GM18520 (cell line): ENCODE measurements around the gene PEX19.
"Not testable (repeated sequence)": the region's sequence is repeated elsewhere in the genome, so short reads cannot be mapped to it uniquely, and the experiment has no call there.

ENCODE experiments used
- ATAC-seq: cut with Tn5 transposase; IDR thresholded peaks from one replicate; pipeline ENCODE4 v1.9.1; 2021; ENCODE audit not compliant: unreplicated experiment

Gene PEX19, protein sequence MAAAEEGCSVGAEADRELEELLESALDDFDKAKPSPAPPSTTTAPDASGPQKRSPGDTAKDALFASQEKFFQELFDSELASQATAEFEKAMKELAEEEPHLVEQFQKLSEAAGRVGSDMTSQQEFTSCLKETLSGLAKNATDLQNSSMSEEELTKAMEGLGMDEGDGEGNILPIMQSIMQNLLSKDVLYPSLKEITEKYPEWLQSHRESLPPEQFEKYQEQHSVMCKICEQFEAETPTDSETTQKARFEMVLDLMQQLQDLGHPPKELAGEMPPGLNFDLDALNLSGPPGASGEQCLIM

DNA sequence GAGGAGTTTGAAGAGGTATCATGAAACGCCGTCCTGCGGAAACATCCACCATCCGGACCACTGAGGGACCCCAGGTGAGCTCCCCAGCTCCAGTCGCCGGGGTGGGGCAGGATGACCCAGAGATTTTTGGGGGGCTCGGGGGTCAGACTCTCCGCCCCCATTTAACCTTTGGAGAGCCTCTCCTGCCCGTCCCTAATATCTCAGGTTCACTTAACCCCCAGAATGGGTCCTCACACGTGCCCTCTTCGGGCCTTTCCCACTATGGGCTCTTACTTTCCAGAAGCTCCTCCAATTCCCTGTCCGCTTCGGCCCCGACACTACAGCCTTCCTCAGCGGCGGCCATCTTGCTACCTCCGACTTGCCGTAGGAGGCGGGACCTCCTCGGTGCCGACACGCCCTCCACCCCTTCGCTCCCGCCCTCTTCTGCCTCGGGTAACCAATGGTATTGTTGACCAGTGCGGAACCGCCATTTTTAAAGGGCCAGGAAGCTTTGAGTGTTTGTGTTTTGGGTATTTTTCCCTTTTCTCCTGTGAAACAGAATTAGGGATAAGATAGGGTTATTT lies at the start of gene PEX19:
TSS of gene PEX19 (minus strand) at position 352 of the 563 bp plus-strand sequence. CDS start at position 343, 9 bp downstream.
- peak; percentile 86 for ATAC-seq

DNA sequence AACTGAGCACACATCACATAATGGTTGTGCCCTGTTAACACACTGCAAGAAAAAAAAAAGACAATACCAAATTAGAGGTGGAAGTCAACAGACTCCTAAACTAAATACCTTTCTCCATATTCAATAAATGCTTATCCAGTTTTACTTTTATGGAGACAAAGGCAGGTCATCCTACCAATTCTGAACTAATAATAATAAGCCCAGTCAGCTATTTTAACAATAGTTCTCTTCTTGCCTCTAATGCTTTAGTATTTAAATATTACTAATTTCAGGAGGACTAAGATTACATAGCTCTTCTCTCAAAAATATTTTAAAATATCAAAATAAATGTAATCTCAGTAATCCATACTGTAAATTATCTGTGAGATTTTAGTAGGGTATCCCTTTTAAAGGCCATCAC lies 47.6 kb upstream of the PEX19 start:
- ATAC-seq: no peak

DNA sequence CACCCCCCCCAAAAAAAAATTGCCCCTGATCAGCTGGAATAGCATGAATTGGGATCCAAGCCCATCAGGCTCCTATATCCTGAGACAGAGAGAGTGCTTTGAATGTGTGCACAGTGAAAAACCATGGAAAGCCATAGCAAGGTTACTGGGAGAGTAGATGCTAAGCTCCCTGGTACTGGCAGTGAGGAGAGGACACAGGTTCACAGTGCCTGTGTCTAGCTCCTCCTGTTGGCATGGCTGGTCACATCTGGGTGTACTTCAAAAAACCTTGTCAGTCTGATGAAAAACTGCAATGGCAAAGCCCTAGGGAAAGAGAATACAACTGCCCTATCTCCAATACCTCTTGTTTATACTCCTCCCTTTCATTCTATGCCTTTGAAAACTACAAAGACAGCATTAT lies 45.2 kb upstream of the PEX19 start:
- ATAC-seq: no peak

DNA sequence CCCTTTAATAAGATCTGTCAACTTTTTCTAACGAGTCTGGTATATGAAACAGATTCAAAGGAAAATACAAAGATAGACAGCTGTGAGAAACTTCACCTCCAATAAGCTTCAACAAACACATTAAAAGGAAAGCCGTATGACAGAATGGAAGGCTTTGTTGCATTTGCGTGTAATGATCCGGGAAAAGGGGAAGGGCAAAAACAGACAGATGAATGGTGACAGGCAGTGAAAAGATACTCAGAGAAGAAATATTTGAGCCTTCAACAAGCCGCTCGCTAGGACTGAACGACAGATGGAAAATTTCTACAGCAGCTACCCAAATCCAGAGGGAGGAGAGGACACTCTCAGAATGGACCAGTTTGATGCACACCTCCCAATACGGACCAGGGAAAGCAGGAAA lies 43.3 kb upstream of the PEX19 start:
- ATAC-seq: no peak

DNA sequence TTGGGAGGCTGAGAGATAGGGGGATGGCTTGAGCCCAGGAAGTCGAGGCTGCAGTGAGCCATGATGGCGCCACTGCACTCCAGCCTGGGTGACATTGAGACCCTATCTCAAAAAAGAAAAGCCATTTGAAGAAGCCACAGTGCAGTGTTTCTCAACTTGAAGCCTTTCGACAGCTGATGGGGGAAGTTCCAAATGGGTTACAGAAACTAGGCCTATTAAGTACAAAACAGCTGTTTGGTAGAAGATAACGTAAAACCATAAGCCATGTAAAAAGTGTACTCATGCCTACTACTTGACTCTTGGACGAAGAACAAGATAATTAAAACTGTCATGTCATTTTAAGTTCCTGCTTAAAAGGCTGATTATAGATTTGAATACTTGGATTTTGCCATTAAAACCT lies 41.5 kb upstream of the PEX19 start:
- ATAC-seq: no peak

DNA sequence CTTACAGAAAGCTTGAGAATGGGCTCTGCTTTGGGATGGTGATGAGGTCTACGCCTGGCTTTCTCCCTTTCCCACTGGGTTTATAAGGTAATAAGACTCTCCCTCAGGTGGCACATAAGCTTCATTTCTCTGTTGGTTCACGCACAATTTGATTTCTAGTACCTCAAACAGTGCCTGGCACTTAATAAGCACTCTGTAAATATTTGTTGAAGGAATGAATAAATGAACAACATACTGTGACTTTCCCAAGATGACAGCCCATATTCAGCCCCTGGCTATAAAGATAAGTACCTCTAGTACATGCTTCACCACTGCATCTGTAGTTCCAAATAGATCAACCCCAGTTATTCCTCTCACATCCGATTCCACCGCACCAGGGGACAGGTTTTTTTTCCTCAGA lies 40.3 kb upstream of the PEX19 start:
- no peak for ATAC-seq

DNA sequence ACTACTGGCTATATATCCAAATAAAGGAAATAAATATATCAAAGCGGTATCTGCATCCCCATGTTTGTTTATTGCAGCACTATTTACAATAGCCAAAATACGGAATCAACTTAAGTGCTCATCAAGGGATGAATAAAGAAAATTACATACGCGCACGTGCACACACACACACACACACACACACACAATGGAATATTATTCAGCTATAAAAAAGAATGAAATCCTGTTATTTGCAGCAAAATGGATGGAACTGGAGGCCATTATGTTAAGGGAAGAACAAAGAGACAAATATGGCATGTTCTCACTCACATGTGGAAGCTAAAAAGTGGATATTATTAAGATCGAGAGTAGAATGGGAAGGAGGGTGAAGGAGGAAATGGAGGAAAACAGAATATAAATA lies 37.9 kb upstream of the PEX19 start:
- ATAC-seq: no peak

DNA sequence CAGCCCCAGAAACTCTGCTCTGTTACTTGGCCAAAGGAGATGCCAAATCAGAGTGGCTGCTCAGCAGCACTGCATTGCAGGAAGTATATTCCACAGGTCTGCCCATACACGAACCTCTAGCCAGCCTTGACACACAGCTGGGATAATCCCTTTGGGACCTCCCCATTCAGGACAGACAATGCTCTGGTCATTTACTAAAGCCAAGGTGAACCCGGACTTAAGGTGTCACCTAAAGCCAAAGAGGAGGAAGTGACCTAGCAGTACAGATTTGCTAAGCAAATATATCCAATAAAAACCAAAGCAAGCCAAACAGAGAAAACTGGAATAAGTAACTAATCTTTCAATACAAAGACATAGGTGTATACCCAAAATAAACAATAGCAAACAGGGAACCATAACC lies 30.4 kb upstream of the PEX19 start:
- ATAC-seq: no peak

DNA sequence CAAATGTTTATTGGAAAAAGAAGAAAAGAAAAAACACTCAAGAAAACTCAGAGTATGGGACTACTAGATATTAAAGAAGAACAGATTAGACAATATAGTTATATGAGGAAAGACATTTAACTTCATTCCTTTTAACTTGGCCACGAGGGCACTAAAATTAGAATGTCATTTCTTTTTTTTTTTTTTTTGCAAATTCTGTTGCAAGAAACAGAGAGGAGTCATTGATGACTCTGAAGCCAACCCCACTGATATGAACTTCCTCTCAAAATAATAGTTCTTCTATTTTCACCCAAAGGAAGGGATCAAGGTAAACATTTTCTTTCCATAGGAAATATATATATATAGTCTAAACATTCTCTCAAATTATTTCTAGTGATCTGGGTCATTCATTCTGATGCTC lies 24.6 kb upstream of the PEX19 start:
- no peak for ATAC-seq

DNA sequence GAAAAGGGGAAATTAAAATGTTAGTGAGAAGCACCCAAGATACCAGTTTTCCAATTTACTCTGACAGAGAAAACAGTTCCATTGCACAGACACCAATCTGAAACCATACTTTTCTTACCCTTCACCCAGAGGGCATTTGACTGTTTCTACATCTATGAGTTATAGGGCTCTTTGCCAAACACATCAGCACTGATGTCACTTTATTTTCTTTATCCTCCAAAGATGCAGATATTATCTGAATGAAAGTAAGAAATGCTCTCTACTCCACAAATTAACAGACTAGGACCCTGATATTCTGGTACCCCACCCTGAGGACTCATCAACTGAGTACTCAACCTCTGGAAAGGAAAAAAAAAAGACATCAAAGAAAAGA lies 24.2 kb upstream of the PEX19 start:
- no peak for ATAC-seq

DNA sequence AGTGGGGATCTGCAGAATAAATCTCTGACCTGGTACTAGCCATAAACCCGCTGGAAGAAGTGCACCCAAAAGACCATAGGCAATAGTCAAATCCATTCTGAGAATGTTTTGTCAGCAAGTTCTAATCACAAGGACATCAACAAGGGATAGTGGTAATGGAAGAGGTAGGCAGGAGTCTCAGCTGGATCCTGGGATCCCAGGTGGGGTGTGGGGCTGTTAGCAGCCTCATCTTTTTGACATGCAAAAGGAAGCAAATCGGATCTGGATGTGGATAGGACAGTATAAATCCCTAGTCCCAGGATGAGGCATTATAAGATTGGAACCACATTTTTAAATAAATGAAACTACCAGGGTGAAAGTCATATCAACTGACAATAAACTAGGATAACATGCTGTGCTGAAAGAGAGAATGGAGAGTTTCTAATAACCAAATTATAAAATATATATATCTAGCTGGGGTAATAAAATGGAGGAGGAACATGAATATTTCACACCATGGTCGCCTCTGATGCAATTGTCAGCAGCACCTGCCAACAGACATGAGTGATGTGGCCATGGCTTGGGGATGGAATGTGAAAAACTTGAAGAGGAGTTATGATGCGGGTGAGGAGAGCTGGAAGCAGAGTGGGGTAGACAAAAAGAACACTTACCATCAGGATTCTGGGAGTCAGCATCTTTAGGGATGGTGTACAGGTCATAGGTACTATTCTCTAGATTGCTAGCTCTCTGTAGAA lies 23.7 kb upstream of the PEX19 start:
- no peak for ATAC-seq

DNA sequence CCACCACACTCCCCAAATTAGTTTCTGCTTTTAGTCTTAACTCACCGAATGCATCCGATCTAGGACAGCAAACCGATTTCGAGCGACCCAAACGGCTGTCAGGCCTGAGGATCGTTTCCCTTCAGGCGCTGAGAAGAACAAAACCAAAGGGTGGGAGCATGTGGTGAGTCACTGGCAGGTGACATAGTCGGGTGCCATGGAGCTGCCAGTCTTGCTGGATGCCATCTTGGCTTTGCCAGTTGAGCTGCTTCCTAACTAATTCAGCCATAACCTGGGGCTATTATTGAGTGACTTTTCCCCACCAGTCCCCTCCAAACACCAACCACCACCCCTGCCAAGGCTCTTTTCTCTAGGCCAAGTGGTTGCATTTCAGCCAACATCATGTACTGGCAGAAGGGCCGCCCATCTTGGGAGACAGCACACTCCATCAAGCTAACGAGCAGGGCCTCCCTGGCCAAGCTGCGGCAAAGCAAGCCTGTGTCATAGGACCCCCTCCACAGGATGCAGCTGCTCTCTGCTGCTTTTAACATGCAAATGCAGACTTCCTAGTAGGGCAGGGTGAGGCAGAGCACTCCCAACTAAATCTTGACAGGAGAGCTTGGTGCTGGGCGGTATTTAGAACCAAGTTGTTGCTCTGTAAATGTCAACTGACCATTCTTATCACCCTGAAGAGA lies 22.3 kb upstream of the PEX19 start:
- ATAC-seq: no peak

DNA sequence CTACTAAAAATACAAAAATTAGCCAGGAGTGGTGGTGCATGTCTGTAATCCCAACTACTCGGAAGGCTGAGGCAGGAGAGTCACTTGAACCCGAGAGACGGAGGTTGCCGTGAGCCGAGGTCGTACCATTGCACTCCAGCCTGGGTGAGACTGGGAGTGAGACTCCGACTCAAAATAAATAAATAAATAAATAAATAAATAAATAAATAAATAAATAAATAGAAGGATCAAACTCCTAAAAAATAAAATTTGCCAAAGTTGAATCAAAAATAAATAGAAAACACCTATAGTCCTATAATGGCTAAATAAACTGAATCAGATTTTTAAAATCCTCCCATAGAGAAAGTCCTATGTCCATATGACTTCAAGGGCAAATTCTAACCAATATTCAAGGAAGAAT lies 15.2 kb upstream of the PEX19 start:
- ATAC-seq: no peak

DNA sequence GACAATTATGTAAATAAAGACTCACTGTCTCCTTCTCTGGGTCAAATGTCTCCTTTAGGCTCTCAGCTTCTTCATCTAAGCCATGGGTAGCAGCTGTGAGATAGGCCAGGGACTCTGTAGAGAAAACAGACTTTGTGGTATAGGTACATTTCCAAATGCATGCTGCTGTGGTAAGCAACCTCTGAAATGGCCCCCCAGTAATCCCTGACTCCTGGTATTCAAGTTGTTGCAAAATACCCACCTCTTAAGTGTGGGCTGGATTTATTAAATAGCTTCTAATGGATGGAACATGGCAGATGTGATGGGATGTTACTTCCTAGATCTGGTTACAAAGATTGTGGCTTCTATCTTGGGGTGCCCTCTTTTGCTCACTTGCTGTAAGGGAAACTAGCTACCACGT lies 11.1 kb upstream of the PEX19 start:
- no peak for ATAC-seq

DNA sequence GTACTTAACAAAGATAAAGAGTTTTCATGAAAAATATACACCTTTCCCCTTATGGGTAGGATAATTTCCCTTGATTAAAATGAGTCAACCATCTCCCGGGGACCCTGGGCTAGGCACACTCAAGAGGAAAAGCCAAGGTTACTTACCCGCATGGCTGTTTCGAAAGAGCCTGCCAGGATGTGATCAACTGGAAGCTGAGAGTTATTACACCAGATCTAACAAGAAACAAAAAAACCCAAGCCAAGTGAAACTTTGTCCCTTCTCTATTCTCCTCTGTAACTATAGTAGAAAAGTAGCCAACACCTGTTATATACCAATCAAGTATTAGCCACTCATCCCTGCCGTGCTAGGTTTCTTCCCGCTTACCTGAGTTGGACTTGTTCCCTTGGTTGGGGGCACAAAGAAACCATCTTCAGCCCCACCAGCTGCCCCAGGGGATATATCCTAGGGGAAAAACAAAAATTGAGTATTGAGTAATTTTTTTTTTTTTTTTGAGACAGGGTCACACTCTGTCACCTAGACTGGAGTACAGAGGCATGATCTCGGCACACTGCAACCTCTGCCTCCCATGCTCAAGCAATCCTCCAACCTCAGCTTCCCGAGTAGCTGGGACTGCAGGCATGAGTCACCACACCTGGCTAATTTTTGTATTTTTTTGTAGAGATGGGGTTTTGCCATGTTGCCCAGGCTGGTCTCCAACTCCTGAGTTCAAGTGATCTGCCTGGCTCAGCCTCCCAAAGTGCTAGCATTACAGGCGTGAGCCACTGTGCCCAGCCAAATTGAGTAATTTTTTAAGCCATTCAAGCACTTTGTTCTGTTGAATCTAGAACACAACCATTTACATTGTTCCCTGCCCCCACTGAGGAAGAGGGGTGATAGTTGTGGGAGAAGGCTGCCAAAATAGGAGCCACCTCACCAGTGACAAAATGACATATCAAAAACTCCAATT lies 8.4 kb upstream of the PEX19 start:
- ATAC-seq: no peak

DNA sequence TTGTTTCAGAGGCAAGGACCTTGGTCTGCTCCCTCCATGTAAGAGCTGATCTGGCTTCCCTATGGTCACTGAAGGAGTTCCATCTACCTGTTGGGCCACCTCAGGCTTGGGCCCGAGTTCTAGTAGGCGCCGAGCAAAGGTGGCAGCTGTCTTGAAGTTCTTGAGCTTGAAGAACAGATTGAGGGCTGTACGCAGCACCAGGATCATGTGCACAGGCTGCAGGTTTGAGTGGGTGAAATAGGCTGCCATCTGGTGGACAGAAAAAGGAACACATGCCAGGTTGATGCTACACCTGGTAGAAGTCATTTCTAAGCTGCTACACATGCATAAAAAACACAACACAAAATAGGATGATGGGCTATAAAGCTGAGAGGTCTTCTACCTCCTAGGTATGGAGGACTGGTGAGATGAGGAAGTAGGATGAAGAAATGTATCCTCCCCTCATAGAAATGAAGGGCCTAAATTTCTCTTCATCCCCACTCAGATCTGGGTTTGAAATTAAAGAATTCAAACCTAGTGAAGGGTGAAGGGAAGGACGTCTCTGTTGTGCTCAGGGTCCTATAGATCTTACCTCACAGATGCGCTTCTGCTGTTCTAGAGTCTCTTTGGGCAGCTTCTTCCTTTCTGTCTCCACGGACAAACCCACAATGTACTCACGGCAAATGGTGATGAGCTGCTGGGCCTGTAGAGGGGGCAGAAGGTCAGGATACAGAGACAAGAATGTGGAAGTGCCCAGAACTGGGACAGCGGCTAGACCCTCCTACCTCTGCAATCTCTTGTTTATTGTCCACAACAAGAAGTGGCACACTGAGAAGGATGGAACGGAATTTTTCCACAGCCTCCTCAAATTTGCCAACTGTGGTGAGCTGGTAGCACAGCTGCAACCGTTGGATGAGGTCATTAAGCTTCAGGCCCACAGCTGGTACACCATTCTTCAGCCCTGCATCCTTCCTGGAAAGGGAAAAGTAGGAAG lies 6.6 kb upstream of the PEX19 start:
- ATAC-seq: peak; percentile 43

DNA sequence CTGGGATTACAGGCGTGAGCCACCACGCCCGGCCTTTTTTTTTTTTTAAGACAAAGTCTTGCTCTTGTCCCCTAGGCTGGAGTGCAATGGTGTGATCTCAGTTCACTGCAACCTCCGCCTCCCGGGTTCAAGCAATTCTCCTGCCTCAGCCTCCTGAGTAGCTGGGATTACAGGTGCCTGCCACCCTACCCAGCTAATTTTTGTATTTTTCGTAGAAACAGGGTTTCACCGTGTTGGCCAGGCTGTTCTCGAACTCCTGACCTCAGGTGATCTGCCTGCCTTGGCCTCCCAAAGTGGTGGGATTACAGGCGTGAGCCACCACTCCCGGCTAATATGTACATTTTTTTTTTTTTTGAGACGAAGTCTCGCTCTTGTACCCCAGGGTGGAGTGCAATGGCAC lies 2.8 kb upstream of the PEX19 start:
- ATAC-seq: not testable (repeated sequence)

DNA sequence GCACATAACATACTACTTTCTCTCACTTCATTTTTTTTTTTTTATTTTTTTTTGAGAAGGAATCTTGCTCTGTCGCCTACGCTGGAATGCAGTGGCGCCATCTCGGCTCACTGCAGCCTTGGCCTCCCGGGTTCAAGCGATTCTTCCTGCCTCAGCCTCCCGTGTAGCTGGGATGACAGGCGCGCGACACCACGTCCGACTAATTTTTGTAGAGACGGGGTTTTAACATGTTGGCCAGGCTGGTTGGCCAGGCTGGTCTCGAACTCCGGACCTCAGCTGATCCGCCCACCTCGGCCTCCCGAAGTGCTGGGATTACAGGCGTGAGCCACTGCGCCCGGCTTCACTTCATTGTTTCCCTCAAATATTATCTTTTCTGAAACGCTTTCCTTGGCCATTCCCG lies 573 bp upstream of the PEX19 start:
- no peak for ATAC-seq

DNA sequence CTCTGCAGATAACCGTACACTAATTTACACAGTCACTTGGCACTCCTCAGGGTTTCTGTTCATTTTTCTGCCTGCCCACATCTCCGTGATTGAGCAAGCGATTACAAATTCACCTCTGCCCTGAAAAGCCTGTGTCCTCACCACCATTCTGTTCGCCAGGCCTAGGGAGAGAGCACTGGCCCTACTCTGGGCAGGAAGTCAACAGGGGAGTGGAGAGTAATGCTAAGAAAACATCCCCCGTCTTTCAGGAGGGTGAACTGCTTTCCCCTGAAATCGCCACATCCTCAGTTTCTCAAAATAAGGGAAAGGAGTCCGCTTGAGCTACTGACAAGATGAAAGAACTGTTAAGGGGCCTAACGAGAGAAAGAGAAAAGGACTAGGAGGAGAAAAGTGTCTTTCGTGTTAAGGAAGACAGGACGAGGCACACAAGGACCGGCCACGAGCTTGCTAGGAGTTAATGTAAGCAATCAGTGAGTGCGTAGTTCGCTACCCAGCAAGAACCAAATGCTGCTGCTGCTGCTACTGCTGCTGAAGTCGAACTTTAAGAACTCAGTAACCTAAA lies 632 bp downstream of the PEX19 start:
- ATAC-seq: no peak
